NCI-H1694 treated with DMSO at 0.1 percent for 48 hours (cell line): ENCODE results near the gene HBA2.
"Not testable (repeated sequence)": the region's sequence is repeated elsewhere in the genome, so short reads cannot be mapped to it uniquely, and the experiment has no call there.

Source experiments
- DNase-seq: peaks from one replicate; lab custom pipeline; 2025; lab: John Stamatoyannopoulos, UW

HBA2 gene

DNA sequence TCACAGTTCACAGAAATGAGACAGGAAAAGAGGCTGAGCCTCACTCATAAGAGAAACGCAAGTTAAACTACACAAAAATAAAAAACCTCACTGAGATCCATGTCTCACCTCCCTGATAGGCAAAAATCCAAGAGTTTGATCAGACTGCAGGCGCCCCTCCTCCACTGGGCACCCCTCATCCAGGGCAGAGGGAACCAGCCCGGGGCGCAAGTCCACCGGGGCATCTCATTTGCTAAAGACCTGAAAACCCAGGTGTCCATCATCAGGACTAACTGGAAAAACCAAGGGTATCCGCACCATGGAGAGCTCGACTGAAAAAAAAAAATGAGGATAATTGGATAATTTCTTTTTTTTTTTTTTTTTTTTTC is 17.7 kb upstream of the HBA2 start:
- no peak for DNase-seq

- DNase-seq, result no peak
Measured at GRCh38 chr16:159136-159849, 13.4 kb upstream of the HBA2 start.

DNA sequence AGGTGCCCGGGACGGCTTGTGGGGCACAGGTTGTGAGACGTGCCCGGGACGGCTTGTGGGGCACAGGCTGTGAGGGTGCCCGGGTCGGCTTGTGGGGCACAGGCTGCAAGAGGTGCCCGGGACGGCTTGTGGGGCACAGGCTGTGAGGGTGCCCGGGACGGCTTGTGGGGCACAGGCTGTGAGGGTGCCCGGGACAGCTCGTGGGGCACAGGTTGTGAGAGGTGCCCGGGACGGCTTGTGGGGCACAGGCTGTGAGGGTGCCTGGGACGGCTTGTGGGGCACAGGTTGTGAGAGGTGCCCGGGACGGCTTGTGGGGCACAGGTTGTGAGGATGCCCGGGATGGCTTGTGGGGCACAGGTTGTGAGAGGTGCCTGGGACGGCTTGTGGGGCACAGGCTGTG is 12.4 kb upstream of the HBA2 start:
- DNase-seq, result not testable (repeated sequence)

DNA sequence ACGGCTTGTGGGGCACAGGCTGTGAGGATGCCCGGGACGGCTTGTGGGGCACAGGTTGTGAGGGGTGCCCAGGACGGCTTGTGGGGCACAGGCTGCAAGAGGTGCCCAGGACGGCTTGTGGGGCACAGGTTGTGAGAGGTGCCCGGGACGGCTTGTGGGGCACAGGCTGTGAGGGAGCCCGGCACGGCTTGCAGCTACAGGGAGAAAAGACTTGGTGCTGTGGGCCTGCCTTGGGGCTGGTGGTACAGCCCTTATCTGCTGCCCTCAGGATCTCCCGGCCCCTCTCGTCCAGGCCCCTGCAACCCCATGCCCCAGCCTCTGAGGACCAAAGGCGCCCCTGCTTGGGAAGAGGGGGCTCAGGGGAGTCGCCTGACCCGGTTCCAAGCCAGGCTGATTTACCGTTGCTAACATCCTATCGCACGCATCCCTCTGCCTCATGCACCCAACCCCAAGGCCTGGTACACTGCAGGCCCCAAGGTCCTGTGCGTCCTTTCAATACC is 11.9 kb upstream of the HBA2 start:
- DNase-seq, result no peak

GRCh38 chr16:162271-162991 is 10.2 kb upstream of the HBA2 start:
- no peak for DNase-seq

GRCh38 chr16:163139-163538 is 9.5 kb upstream of the HBA2 start:
- DNase-seq, result not testable (repeated sequence)

DNA sequence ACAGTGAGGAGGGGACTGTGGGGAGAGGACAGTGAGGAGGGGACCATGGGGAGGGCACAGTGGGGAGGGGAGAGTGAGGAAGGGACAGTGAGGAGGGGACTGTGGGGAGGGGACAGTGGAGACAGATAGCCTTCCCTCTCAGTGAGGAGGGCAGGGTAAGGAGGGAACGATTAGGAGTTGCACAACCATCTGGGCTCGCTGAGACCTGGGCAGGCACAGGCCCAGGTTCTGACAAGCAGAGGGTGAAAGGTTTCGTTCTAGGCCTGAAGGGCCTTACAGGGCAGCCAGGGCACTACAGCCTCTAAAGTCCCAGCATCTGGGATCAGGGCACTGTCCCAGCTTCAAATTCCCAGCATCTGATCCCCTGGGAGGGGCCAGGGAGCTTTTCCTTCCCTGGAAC is 9.0 kb upstream of the HBA2 start:
- not testable (repeated sequence) for DNase-seq

DNA sequence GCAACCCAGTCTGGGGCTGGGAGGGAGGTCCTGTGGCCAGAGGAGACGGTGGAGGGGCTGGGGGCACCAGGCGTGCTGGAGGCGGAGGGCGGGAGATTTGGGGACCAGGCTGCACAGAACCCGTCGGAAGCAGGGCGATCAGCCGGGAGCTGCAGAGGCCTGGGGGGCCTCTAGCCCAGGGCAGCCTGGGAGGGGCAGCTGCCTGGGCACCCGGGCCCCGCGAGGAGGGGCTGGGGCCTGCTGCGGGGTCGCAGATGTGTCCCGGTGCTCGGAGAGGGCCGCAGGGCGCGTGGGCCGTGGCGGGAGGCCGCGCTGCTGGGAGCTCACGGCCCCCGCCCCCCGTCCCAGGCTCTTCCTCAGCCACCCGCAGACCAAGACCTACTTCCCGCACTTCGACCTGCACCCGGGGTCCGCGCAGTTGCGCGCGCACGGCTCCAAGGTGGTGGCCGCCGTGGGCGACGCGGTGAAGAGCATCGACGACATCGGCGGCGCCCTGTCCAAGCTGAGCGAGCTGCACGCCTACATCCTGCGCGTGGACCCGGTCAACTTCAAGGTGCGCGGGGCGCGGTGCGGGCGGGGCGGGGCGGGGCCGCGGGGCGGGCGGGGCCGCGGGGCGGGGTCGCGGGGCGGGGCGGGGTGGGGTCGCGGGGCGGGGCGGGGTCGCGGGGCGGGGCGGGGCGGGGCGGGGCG is 8.4 kb upstream of the HBA2 start:
- not testable (repeated sequence) for DNase-seq

- no peak for DNase-seq
Measured at GRCh38 chr16:164827-165538, 7.7 kb upstream of the HBA2 start.

GRCh38 chr16:165539-166374 is 6.9 kb upstream of the HBA2 start, which contains the start of gene HBM:
TSS of gene HBM (plus strand) at chr16:165978. CDS start at chr16:165998, 20 bp downstream.
- no peak for DNase-seq

- no peak for DNase-seq
Measured at GRCh38 chr16:166375-167121, 6.1 kb upstream of the HBA2 start.

- no peak for DNase-seq
Measured at GRCh38 chr16:167122-167690, 5.5 kb upstream of the HBA2 start.

- DNase-seq, result no peak
Measured at GRCh38 chr16:168424-168823, 4.3 kb upstream of the HBA2 start.

DNA sequence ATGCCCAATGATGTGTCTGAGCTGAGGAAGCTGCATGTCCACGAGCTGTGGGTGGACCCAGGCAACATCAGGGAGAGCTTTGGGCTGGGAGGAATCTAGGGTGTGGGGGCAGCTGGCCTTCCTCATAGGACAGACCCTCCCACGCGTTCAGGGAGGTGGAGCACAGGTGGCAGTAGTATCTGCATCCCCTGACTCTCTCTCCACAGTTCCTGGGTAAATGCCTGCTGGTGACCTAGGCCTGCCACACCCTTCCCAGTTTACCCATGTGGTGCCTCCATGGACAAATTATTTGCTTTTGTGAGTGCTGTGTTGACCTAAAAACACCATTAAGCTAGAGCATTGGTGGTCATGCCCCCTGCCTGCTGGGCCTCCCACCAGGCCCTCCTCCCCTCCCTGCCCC is 3.7 kb upstream of the HBA2 start:
- no peak for DNase-seq

- not testable (repeated sequence) for DNase-seq
Measured at GRCh38 chr16:170088-170507, 2.6 kb upstream of the HBA2 start.

DNA sequence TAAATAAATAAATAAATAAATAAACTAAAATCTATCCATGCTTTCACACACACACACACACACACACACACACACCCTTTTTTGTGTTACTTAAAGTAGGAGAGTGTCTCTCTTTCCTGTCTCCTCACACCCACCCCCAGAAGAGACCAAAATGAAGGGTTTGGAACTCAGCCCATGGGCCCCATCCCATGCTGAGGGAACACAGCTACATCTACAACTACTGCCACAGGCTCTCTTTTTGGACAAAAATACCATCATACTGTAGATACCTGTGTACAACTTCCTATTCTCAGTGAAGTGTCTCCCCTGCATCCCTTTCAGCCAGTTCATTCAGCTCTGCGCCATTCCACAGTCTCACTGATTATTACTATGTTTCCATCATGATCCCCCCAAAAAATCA is 1.9 kb upstream of the HBA2 start:
- no peak for DNase-seq

DNA sequence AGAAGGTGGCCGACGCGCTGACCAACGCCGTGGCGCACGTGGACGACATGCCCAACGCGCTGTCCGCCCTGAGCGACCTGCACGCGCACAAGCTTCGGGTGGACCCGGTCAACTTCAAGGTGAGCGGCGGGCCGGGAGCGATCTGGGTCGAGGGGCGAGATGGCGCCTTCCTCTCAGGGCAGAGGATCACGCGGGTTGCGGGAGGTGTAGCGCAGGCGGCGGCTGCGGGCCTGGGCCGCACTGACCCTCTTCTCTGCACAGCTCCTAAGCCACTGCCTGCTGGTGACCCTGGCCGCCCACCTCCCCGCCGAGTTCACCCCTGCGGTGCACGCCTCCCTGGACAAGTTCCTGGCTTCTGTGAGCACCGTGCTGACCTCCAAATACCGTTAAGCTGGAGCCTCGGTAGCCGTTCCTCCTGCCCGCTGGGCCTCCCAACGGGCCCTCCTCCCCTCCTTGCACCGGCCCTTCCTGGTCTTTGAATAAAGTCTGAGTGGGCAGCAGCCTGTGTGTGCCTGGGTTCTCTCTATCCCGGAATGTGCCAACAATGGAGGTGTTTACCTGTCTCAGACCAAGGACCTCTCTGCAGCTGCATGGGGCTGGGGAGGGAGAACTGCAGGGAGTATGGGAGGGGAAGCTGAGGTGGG is 657 bp downstream of the HBA2 start:
- not testable (repeated sequence) for DNase-seq

GRCh38 chr16:173928-174769 is 1.5 kb downstream of the HBA2 start:
- not testable (repeated sequence) for DNase-seq
